HepG2 (cell line): ENCODE data around the gene DEGS1.

Experiments
- EZH2 ChIP-seq: conservative IDR thresholded peaks from 2 replicates; pipeline ENCODE4 v1.6.1; 2012; ENCODE audit warnings: mild to moderate bottlenecking, low read depth, low read length, moderate library complexity
- JDP2 ChIP-seq: sonication (generic); formaldehyde crosslinking; IDR thresholded peaks from 2 replicates; pipeline ENCODE4 v1.8.1; 2022; ENCODE audit warnings: missing genetic modification reagents, borderline replicate concordance
- POGZ ChIP-seq: sonication (generic); formaldehyde crosslinking; IDR thresholded peaks from 2 replicates; pipeline ENCODE4 v1.4.0; 2020; ENCODE audit warnings: mild to moderate bottlenecking, missing genetic modification reagents
- POLR2A ChIP-seq, 2 experiments: IDR thresholded peaks; 2 replicates each; pipeline ENCODE4 v1.6.1; 2011; ENCODE audit warnings: low read depth in 2 of 2, low read length in 2 of 2, mild to moderate bottlenecking in 1 of 2, moderate library complexity in 1 of 2; ENCODE audit not compliant: insufficient read depth in 1 of 2
- POLR2G ChIP-seq: fragments of 200-400 bp; formaldehyde crosslinking; IDR thresholded peaks from 2 replicates; pipeline ENCODE4 v1.6.1; 2018; ENCODE audit warnings: mild to moderate bottlenecking, low read depth, low read length, moderate library complexity
- RAD21 ChIP-seq: fragments of 450-650 bp; formaldehyde crosslinking; IDR thresholded peaks from 2 replicates; pipeline ENCODE4 v1.5.0; 2020; ENCODE audit warnings: mild to moderate bottlenecking
- SALL2 ChIP-seq: sonication (generic); formaldehyde crosslinking; IDR thresholded peaks from 2 replicates; pipeline ENCODE4 v1.8.1; 2023; ENCODE audit warnings: mild to moderate bottlenecking, missing genetic modification reagents, inconsistent platforms
- ZFP1 ChIP-seq: IDR thresholded peaks from 2 replicates; pipeline ENCODE4 v1.6.1; 2016
- ZNF24 ChIP-seq: fragments of 450-650 bp; IDR thresholded peaks from 2 replicates; pipeline ENCODE4 v1.6.1; 2017; ENCODE audit warnings: antibody characterized with exemption, mild to moderate bottlenecking
- ZNF570 ChIP-seq: sonication (generic); formaldehyde crosslinking; IDR thresholded peaks from 2 replicates; pipeline ENCODE4 v1.4.0; 2020; ENCODE audit warnings: mild to moderate bottlenecking, missing genetic modification reagents, borderline replicate concordance
- TF ChIP-seq, protein P1 (sequence below), 2 experiments: fragments of 450-650 bp in 1 of 2; sonication (generic) in 1 of 2; formaldehyde crosslinking in 1 of 2; IDR thresholded peaks; 2 replicates each; pipeline versions ENCODE4 v1.6.1 to v1.8.0; 2016 to 2022; ENCODE audit warnings: antibody characterized with exemption in 1 of 2, mild to moderate bottlenecking in 1 of 2, missing genetic modification reagents in 1 of 2
- TF ChIP-seq, protein P2 (sequence below): sonication (generic); formaldehyde crosslinking; IDR thresholded peaks from 2 replicates; pipeline ENCODE4 v1.5.0; 2020; ENCODE audit warnings: mild to moderate bottlenecking, missing genetic modification reagents, moderate library complexity
- TF ChIP-seq, protein P3 (sequence below): sonication (generic); formaldehyde crosslinking; IDR thresholded peaks from 2 replicates; pipeline ENCODE4 v1.4.0; 2020; ENCODE audit warnings: mild to moderate bottlenecking, missing genetic modification reagents

DNA sequence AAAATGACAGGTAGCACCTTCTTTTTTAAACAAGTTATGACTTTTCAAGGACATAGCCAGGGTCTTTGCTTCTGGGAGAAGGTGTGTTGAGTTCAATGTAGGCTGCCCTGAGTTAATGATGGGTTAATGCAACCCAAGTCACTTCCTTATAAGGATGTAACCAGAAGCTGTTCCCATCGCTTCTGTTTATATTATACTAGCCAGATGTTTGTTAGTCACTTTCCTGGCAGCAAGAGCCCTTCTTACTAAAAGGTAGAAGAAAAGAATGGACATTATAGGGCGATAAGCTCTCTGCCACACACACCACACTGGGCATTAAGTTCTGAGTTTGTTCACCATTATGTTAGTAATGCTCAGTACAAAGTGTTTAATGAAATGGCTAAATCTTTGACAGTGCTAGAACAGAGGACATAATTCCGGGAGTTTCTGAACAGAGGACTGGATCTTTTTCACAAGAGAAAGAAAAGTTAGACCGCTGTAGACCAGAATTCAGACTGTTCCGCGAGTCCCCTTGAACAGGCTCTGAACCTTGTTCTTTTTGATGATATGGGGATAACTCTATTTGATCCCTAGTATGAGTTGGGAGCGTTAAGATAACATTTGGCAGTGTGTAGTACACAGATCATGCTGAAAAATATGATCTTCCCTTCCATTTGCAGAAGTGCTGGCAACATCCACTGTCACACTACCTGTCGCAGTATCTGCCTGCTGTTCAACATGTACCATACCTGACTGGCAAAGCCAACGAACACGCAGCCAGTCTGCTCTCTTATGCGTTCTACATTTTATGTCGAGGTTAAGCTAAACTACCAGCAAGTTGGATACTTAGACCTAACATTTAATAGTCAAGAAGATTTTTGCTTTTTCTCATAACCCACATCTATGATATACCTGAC, 41.0 kb downstream of the DEGS1 start:
- TF ChIP-seq, protein P1, sequence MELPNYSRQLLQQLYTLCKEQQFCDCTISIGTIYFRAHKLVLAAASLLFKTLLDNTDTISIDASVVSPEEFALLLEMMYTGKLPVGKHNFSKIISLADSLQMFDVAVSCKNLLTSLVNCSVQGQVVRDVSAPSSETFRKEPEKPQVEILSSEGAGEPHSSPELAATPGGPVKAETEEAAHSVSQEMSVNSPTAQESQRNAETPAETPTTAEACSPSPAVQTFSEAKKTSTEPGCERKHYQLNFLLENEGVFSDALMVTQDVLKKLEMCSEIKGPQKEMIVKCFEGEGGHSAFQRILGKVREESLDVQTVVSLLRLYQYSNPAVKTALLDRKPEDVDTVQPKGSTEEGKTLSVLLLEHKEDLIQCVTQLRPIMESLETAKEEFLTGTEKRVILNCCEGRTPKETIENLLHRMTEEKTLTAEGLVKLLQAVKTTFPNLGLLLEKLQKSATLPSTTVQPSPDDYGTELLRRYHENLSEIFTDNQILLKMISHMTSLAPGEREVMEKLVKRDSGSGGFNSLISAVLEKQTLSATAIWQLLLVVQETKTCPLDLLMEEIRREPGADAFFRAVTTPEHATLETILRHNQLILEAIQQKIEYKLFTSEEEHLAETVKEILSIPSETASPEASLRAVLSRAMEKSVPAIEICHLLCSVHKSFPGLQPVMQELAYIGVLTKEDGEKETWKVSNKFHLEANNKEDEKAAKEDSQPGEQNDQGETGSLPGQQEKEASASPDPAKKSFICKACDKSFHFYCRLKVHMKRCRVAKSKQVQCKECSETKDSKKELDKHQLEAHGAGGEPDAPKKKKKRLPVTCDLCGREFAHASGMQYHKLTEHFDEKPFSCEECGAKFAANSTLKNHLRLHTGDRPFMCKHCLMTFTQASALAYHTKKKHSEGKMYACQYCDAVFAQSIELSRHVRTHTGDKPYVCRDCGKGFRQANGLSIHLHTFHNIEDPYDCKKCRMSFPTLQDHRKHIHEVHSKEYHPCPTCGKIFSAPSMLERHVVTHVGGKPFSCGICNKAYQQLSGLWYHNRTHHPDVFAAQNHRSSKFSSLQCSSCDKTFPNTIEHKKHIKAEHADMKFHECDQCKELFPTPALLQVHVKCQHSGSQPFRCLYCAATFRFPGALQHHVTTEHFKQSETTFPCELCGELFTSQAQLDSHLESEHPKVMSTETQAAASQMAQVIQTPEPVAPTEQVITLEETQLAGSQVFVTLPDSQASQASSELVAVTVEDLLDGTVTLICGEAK (IDR thresholded peaks at IDR 0.05), result no peak
- TF ChIP-seq, protein P1 (CRISPR knock-in tag; IDR thresholded peaks at IDR 0.05), result no peak
- TF ChIP-seq ZNF570 (CRISPR knock-in tag), result no peak
- TF ChIP-seq ZNF24, result no peak
- TF ChIP-seq EZH2, result no peak
- no peak for TF ChIP-seq POGZ (CRISPR knock-in tag)
- no peak for TF ChIP-seq RAD21 (CRISPR knock-in tag)
- TF ChIP-seq, protein P2, sequence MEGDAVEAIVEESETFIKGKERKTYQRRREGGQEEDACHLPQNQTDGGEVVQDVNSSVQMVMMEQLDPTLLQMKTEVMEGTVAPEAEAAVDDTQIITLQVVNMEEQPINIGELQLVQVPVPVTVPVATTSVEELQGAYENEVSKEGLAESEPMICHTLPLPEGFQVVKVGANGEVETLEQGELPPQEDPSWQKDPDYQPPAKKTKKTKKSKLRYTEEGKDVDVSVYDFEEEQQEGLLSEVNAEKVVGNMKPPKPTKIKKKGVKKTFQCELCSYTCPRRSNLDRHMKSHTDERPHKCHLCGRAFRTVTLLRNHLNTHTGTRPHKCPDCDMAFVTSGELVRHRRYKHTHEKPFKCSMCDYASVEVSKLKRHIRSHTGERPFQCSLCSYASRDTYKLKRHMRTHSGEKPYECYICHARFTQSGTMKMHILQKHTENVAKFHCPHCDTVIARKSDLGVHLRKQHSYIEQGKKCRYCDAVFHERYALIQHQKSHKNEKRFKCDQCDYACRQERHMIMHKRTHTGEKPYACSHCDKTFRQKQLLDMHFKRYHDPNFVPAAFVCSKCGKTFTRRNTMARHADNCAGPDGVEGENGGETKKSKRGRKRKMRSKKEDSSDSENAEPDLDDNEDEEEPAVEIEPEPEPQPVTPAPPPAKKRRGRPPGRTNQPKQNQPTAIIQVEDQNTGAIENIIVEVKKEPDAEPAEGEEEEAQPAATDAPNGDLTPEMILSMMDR (CRISPR knock-in tag), result no peak
- no peak for TF ChIP-seq POLR2G
- no peak for TF ChIP-seq POLR2A (IDR thresholded peaks at IDR 0.05; ENCODE audit: insufficient read depth in 1 of 2, low read depth in 2 of 2, low read length in 2 of 2)
- TF ChIP-seq, protein P3, sequence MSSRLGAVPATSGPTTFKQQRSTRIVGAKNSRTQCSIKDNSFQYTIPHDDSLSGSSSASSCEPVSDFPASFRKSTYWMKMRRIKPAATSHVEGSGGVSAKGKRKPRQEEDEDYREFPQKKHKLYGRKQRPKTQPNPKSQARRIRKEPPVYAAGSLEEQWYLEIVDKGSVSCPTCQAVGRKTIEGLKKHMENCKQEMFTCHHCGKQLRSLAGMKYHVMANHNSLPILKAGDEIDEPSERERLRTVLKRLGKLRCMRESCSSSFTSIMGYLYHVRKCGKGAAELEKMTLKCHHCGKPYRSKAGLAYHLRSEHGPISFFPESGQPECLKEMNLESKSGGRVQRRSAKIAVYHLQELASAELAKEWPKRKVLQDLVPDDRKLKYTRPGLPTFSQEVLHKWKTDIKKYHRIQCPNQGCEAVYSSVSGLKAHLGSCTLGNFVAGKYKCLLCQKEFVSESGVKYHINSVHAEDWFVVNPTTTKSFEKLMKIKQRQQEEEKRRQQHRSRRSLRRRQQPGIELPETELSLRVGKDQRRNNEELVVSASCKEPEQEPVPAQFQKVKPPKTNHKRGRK (CRISPR knock-in tag), result no peak
- TF ChIP-seq JDP2 (CRISPR knock-in tag), result no peak
- no peak for TF ChIP-seq ZFP1 (CRISPR knock-in tag)
- TF ChIP-seq SALL2 (CRISPR knock-in tag), result no peak
